Mesenchymal stem cell (in vitro differentiated cells and primary cell): ENCODE data around the gene MAPK10.

Experiments
- DNase-seq: peaks from one replicate; pipeline ENCODE4 v3.0.0-alpha.2; 2013
- H2AFZ ChIP-seq: one replicate; pipeline ENCODE4 v1.6.1; 2013; ENCODE audit warnings: low read depth, mild to moderate bottlenecking, control low read depth, inconsistent platforms, low read length, moderate library complexity
- H2AK5ac ChIP-seq: 2 replicates; pipeline ENCODE4 v1.6.1; 2013; ENCODE audit warnings: low read length, moderate library complexity, mild to moderate bottlenecking, inconsistent platforms; ENCODE audit not compliant: severe bottlenecking
- H2BK120ac ChIP-seq: one replicate; pipeline ENCODE4 v1.6.1; 2013; ENCODE audit warnings: low read depth, mild to moderate bottlenecking, inconsistent platforms, low read length, moderate library complexity
- H2BK12ac ChIP-seq, 2 experiments: one replicate each; pipeline ENCODE4 v1.6.1; 2013; ENCODE audit warnings: inconsistent platforms in 2 of 2, low read length in 2 of 2, mild to moderate bottlenecking in 2 of 2, moderate library complexity in 2 of 2, control low read depth in 1 of 2
- H2BK15ac ChIP-seq: one replicate; pipeline ENCODE4 v1.6.1; 2013; ENCODE audit warnings: mild to moderate bottlenecking, low read depth, inconsistent platforms; ENCODE audit not compliant: poor library complexity, severe bottlenecking
- H2BK5ac ChIP-seq: 2 replicates; pipeline ENCODE4 v1.6.1; 2013; ENCODE audit warnings: low read depth, mild to moderate bottlenecking, low read length, control low read depth, inconsistent platforms; ENCODE audit not compliant: poor library complexity, severe bottlenecking
- H3K14ac ChIP-seq, 2 experiments: one replicate each; pipeline ENCODE4 v1.6.1; 2013; ENCODE audit warnings: inconsistent platforms in 2 of 2, low read length in 2 of 2, control low read depth in 1 of 2, mild to moderate bottlenecking in 1 of 2, moderate library complexity in 1 of 2
- H3K18ac ChIP-seq, 2 experiments: one replicate each; pipeline ENCODE4 v1.6.1; 2013; ENCODE audit warnings: inconsistent platforms in 2 of 2, low read length in 2 of 2, control low read depth in 1 of 2, low read depth in 1 of 2, mild to moderate bottlenecking in 1 of 2
- H3K23ac ChIP-seq, 2 experiments: one replicate each; pipeline ENCODE4 v1.6.1; 2013; ENCODE audit warnings: inconsistent platforms in 2 of 2, low read length in 2 of 2, mild to moderate bottlenecking in 2 of 2, moderate library complexity in 2 of 2, control low read depth in 1 of 2
- H3K27ac ChIP-seq: 2 replicates; pipeline ENCODE4 v1.5.1; 2013; ENCODE audit warnings: mild to moderate bottlenecking, moderate library complexity, low read length, control low read depth, inconsistent platforms; ENCODE audit not compliant: poor library complexity, severe bottlenecking
- H3K27me3 ChIP-seq, 2 experiments: 2 replicates each; pipeline versions ENCODE4 v1.6.1 to v1.7.0; 2013; ENCODE audit warnings: low read length in 2 of 2, mild to moderate bottlenecking in 2 of 2, moderate library complexity in 2 of 2, control low read depth in 1 of 2, inconsistent platforms in 1 of 2; ENCODE audit not compliant: control insufficient read depth in 1 of 2, insufficient read depth in 1 of 2
- H3K36me3 ChIP-seq, 2 experiments: 2 replicates each; pipeline versions ENCODE4 v1.6.1 to v1.7.0; 2013; ENCODE audit warnings: low read length in 2 of 2, control low read depth in 1 of 2, inconsistent platforms in 1 of 2, low read depth in 1 of 2, mild to moderate bottlenecking in 1 of 2; ENCODE audit not compliant: insufficient read depth in 2 of 2, control insufficient read depth in 1 of 2
- H3K4ac ChIP-seq, 2 experiments: one replicate each; pipeline ENCODE4 v1.6.1; 2013; ENCODE audit warnings: inconsistent platforms in 2 of 2, low read length in 2 of 2, mild to moderate bottlenecking in 2 of 2, moderate library complexity in 2 of 2, control low read depth in 1 of 2, low read depth in 1 of 2
- H3K4me1 ChIP-seq: 2 replicates; pipeline ENCODE4 v1.6.1; 2013; ENCODE audit warnings: low read depth, low read length, control low read depth; ENCODE audit not compliant: control insufficient read depth, insufficient read depth
- H3K4me2 ChIP-seq: 2 replicates; pipeline ENCODE4 v1.6.1; 2013; ENCODE audit warnings: low read length, mild to moderate bottlenecking, inconsistent platforms; ENCODE audit not compliant: poor library complexity, severe bottlenecking
- H3K4me3 ChIP-seq, 2 experiments: 2 replicates each; pipeline versions ENCODE4 v1.5.1 to v1.7.0; 2013; ENCODE audit warnings: low read length in 2 of 2, mild to moderate bottlenecking in 2 of 2, control low read depth in 1 of 2, low read depth in 1 of 2; ENCODE audit not compliant: insufficient read depth in 1 of 2
- H3K79me1 ChIP-seq: replicated peaks from 2 replicates; pipeline ENCODE4 v1.6.1; 2013; ENCODE audit warnings: mild to moderate bottlenecking, control low read depth, low read length, inconsistent platforms; ENCODE audit not compliant: poor library complexity, severe bottlenecking
- H3K9ac ChIP-seq: 2 replicates; pipeline ENCODE4 v1.7.0; 2013; ENCODE audit warnings: mild to moderate bottlenecking, low read length, moderate library complexity
- H3K9me3 ChIP-seq: 2 replicates; pipeline ENCODE4 v1.7.0; 2013; ENCODE audit warnings: mild to moderate bottlenecking, low read length; ENCODE audit not compliant: control insufficient read depth
- H4K8ac ChIP-seq: one replicate; pipeline ENCODE4 v1.6.1; 2013; ENCODE audit warnings: inconsistent platforms, mild to moderate bottlenecking, low read length, moderate library complexity
- H4K91ac ChIP-seq: one replicate; pipeline ENCODE4 v1.6.1; 2013; ENCODE audit warnings: mild to moderate bottlenecking, low read length, inconsistent platforms
- WGBS: methylation state at CpG from one replicate; pipeline ENCODE4 v1.1.7; 2013; ENCODE audit warnings: mixed read lengths; 5-methylcytosine and 5-hydroxymethylcytosine counted together

MAPK10 gene

GRCh38 chr4:86044593-86044985 is 315.3 kb downstream of the MAPK10 start:
- no peak overlapping the region for H3K27ac ChIP-seq

GRCh38 chr4:86043755-86044592 is 315.9 kb downstream of the MAPK10 start:
- H2BK15ac ChIP-seq: no peak overlapping the region
- H3K4me3 ChIP-seq: no peak overlapping the region
- no peak overlapping the region for H3K27ac ChIP-seq
- no peaks in the 10 kb centered on the region for H3K79me1 ChIP-seq
- H2AK5ac ChIP-seq: no peak overlapping the region
- H2AFZ ChIP-seq: no peak overlapping the region
- no peak overlapping the region for H3K14ac ChIP-seq
- no peak overlapping the region for H3K18ac ChIP-seq
- peak overlapping the region; percentile 73 for H3K9ac ChIP-seq
- no peak overlapping the region for H4K91ac ChIP-seq
- 35% methylated on average over 5 of the region's 8 CpGs for WGBS
- peak; percentile 64 for DNase-seq
- no peak overlapping the region for H2BK12ac ChIP-seq
- no peaks in the 10 kb centered on the region for H3K9me3 ChIP-seq
- no peak overlapping the region for H3K23ac ChIP-seq
- H3K4me1 ChIP-seq: no peaks in the 10 kb centered on the region
- no peak overlapping the region for H2BK120ac ChIP-seq
- H2BK5ac ChIP-seq: no peak overlapping the region
- no peak overlapping the region for H3K4me2 ChIP-seq
- H3K27me3 ChIP-seq: no peaks in the 10 kb centered on the region
- H4K8ac ChIP-seq: no peak overlapping the region
- no peak overlapping the region for H3K4ac ChIP-seq
- H3K36me3 ChIP-seq: no peaks in the 10 kb centered on the region

More at GRCh38 chr4:86044593-86044985, 315.3 kb downstream of the MAPK10 start:
- Histone ChIP-seq H3K9me3 (no peaks in the 10 kb centered on the region), H3K79me1 (no peaks in the 10 kb centered on the region), H3K18ac (no peak overlapping the region), H3K4me1 (no peaks in the 10 kb centered on the region), H4K91ac (no peak overlapping the region), H2AK5ac (no peak overlapping the region), H3K4ac (no peak overlapping the region), H3K4me3 (no peak overlapping the region), H3K27me3 (no peaks in the 10 kb centered on the region), H3K36me3 (no peaks in the 10 kb centered on the region), H3K14ac (no peak overlapping the region), H3K4me2 (no peak overlapping the region), H3K9ac (peak overlapping the region; percentile 73), H2AFZ (no peak overlapping the region), H4K8ac (no peak overlapping the region), H2BK120ac (no peak overlapping the region), H2BK12ac (no peak overlapping the region), H3K23ac (no peak overlapping the region), H2BK5ac (no peak overlapping the region), H2BK15ac (no peak overlapping the region)
- WGBS: 49% methylated on average over 3 of the region's 3 CpGs
- DNase-seq: no peak

- Histone ChIP-seq H3K23ac (no peak overlapping the region), H3K9me3 (no peaks in the 10 kb centered on the region), H3K9ac (no peak overlapping the region), H2AK5ac (no peak overlapping the region), H3K4me2 (no peak overlapping the region), H4K91ac (no peak overlapping the region), H3K4me1 (peaks cover 3% of the 10 kb centered on the region), H3K14ac (no peak overlapping the region), H4K8ac (no peak overlapping the region), H2AFZ (no peak overlapping the region), H3K79me1 (no peaks in the 10 kb centered on the region), H2BK120ac (no peak overlapping the region), H3K36me3 (no peaks in the 10 kb centered on the region), H3K18ac (no peak overlapping the region), H2BK12ac (no peak overlapping the region), H3K27ac (no peak overlapping the region), H2BK15ac (no peak overlapping the region), H3K4ac (no peak overlapping the region), H3K27me3 (no peaks in the 10 kb centered on the region), H2BK5ac (no peak overlapping the region), H3K4me3 (no peak overlapping the region)
- DNase-seq: no peak
- no CpG with 5 or more reads among the region's 1 CpG for whole genome bisulfite sequencing
These were observed 321.8 kb downstream of the MAPK10 start for GRCh38 chr4:86038037-86038436.

- H3K27me3 ChIP-seq: no peaks in the 10 kb centered on the region
- WGBS: 13% methylated on average over 2 of the region's 4 CpGs
- H2BK12ac ChIP-seq: no peak overlapping the region
- no peak overlapping the region for H2BK5ac ChIP-seq
- peak overlapping the region; percentile 46 for H3K27ac ChIP-seq
- H4K8ac ChIP-seq: no peak overlapping the region
- no peaks in the 10 kb centered on the region for H3K79me1 ChIP-seq
- no peak overlapping the region for H2AK5ac ChIP-seq
- H2BK15ac ChIP-seq: no peak overlapping the region
- H2BK120ac ChIP-seq: no peak overlapping the region
- peaks cover 5% of the 10 kb centered on the region for H3K4me1 ChIP-seq
- no peak overlapping the region for H3K23ac ChIP-seq
- no peak overlapping the region for H3K18ac ChIP-seq
- no peak overlapping the region for H2AFZ ChIP-seq
- H3K9ac ChIP-seq: no peak overlapping the region
- no peaks in the 10 kb centered on the region for H3K36me3 ChIP-seq
- H3K14ac ChIP-seq: no peak overlapping the region
- H3K4me2 ChIP-seq: peak overlapping the region; percentile 3
- no peak overlapping the region for H4K91ac ChIP-seq
- peak; percentile 73 for DNase-seq
- H3K9me3 ChIP-seq: no peaks in the 10 kb centered on the region
- H3K4me3 ChIP-seq: no peak overlapping the region
- H3K4ac ChIP-seq: no peak overlapping the region
These were observed 323.1 kb downstream of the MAPK10 start for GRCh38 chr4:86036736-86037135.
